DMS79 (cell line): Measurements from ENCODE around the gene RND1.

ENCODE experiments used
- DNase-seq: peaks from one replicate; lab custom pipeline; 2025; lab: John Stamatoyannopoulos, UW

The RND1 gene

DNA sequence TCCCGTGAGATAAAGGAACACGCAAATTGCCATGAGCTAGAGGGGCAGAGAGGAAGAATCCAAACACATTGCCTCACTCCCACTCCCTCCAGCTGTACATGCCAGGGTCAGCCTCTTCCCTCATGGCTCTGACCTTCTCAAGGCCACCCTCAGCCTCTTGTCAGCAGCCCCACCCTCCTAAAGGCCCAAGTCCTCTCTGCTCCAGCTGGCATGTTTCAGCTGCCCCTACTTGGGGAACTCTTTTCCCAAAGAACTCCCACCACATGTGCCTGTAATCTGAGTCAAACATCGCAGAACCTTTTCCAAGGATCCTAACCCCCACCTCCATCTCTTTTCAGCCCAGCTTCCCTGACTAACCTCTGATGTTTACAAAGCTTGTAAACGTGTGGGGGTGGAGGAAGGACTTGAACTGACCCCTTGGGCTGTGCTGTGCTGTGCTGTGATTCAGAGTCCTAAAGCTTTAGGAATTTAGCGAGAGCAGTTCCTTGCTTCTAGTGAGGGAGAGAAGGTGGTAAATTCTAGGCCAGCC lies 54.7 kb downstream of the RND1 start:
- no peak for DNase-seq

DNA sequence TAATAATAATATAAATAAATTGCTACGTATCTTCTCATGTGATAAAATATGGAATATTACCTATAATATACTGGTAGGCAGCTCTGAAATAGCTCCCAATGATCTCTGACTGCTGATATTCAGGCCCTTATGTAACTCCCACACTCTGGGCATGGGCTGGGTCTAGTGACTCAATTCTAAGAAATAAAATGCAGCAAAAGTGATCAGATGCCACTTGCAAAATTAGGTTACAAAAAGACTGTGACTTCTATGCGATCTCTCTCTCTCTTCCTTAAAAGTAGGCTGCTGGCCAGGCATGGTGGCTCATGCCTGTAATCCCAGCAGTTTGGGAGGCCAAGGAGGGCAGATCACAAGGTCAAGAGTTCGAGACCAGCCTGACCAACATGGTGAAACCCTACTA lies 57.7 kb downstream of the RND1 start:
- no peak for DNase-seq
